NCI-H345 treated with DMSO at 0.1 percent for 48 hours (cell line): ENCODE measurements around the gene MAL.

Source experiments
- DNase-seq: peaks from one replicate; lab custom pipeline; 2025; ENCODE audit not compliant: unreplicated experiment; lab: John Stamatoyannopoulos, UW

The MAL gene

GRCh38 chr2:94996305-94997100 is 29.0 kb upstream of the MAL start:
- DNase-seq = no peak

GRCh38 chr2:94997981-94998930 is 27.3 kb upstream of the MAL start:
- no peak for DNase-seq

GRCh38 chr2:94999431-94999883 is 26.1 kb upstream of the MAL start:
- no peak for DNase-seq

- no peak for DNase-seq
These were observed 24.4 kb upstream of the MAL start for GRCh38 chr2:95001051-95001562.

- DNase-seq = no peak
These were observed 23.8 kb upstream of the MAL start for GRCh38 chr2:95001701-95002100.

GRCh38 chr2:95002498-95002897 is 23.0 kb upstream of the MAL start:
- no peak for DNase-seq

GRCh38 chr2:95004287-95004686 is 21.2 kb upstream of the MAL start:
- DNase-seq = no peak

GRCh38 chr2:95004711-95005110 is 20.8 kb upstream of the MAL start:
- DNase-seq = no peak

GRCh38 chr2:95005726-95006125 is 19.8 kb upstream of the MAL start:
- no peak for DNase-seq

GRCh38 chr2:95006588-95006987 is 18.9 kb upstream of the MAL start:
- DNase-seq = no peak

- no peak for DNase-seq
These were observed 18.4 kb upstream of the MAL start for GRCh38 chr2:95007031-95007609.

- no peak for DNase-seq
These were observed 17.7 kb upstream of the MAL start for GRCh38 chr2:95007822-95008221.

GRCh38 chr2:95008306-95008705 is 17.2 kb upstream of the MAL start:
- DNase-seq = no peak

- no peak for DNase-seq
These were observed 16.5 kb upstream of the MAL start for GRCh38 chr2:95008996-95009395.

- DNase-seq = no peak
These were observed 16.1 kb upstream of the MAL start for GRCh38 chr2:95009412-95009811.

- DNase-seq = no peak
These were observed 15.4 kb upstream of the MAL start for GRCh38 chr2:95010126-95010525.

GRCh38 chr2:95010718-95011117 is 14.8 kb upstream of the MAL start:
- DNase-seq = no peak

GRCh38 chr2:95012881-95013550 is 12.5 kb upstream of the MAL start:
- DNase-seq = no peak

GRCh38 chr2:95013726-95014125 is 11.8 kb upstream of the MAL start:
- no peak for DNase-seq

- DNase-seq = no peak
These were observed 11.3 kb upstream of the MAL start for GRCh38 chr2:95014126-95014708.
